ENCODE data around the gene RIMBP3B.
"Not testable (repeated sequence)": the region's sequence is repeated elsewhere in the genome, so short reads cannot be mapped to it uniquely, and the experiment has no call there.

RIMBP3B gene, protein sequence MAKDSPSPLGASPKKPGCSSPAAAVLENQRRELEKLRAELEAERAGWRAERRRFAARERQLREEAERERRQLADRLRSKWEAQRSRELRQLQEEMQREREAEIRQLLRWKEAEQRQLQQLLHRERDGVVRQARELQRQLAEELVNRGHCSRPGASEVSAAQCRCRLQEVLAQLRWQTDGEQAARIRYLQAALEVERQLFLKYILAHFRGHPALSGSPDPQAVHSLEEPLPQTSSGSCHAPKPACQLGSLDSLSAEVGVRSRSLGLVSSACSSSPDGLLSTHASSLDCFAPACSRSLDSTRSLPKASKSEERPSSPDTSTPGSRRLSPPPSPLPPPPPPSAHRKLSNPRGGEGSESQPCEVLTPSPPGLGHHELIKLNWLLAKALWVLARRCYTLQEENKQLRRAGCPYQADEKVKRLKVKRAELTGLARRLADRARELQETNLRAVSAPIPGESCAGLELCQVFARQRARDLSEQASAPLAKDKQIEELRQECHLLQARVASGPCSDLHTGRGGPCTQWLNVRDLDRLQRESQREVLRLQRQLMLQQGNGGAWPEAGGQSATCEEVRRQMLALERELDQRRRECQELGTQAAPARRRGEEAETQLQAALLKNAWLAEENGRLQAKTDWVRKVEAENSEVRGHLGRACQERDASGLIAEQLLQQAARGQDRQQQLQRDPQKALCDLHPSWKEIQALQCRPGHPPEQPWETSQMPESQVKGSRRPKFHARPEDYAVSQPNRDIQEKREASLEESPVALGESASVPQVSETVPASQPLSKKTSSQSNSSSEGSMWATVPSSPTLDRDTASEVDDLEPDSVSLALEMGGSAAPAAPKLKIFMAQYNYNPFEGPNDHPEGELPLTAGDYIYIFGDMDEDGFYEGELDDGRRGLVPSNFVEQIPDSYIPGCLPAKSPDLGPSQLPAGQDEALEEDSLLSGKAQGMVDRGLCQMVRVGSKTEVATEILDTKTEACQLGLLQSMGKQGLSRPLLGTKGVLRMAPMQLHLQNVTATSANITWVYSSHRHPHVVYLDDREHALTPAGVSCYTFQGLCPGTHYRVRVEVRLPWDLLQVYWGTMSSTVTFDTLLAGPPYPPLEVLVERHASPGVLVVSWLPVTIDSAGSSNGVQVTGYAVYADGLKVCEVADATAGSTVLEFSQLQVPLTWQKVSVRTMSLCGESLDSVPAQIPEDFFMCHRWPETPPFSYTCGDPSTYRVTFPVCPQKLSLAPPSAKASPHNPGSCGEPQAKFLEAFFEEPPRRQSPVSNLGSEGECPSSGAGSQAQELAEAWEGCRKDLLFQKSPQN (N-terminal part only)

DNA sequence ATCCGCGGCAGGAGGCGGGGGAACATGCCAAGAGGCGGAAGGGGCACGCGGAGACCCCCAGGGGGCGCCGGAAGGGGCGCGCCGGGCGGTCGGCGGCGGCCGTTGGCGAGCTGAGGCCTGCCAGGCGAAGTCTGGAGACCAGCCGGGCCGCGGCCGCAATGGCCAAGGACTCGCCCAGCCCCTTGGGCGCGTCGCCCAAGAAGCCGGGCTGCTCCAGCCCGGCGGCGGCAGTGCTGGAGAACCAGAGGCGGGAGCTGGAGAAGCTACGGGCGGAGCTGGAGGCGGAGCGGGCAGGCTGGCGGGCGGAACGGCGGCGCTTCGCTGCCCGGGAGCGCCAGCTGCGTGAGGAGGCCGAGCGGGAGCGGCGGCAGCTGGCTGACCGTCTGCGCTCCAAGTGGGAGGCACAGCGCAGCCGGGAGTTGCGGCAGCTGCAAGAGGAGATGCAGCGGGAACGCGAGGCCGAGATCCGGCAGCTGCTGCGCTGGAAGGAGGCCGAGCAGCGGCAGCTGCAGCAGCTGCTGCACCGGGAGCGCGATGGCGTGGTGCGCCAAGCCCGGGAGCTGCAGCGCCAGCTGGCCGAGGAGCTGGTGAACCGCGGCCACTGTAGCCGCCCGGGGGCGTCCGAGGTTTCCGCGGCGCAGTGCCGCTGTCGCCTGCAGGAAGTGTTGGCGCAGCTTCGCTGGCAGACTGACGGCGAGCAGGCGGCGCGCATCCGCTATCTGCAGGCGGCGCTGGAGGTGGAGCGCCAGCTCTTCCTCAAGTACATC lies at the start of gene RIMBP3B:
Gene RIMBP3B (plus strand): TSS at position 51 of the 767 bp plus-strand sequence. CDS start 108 bp downstream, at position 159.
- not testable (repeated sequence) for H3K4me3 Mint-ChIP-seq; H3K9me3 Mint-ChIP-seq (ENCODE audit: low read depth); H3K36me3 Mint-ChIP-seq; H3K27ac Mint-ChIP-seq; H3K4me1 Mint-ChIP-seq (ENCODE audit: low read depth); H3K27me3 Mint-ChIP-seq

DNA sequence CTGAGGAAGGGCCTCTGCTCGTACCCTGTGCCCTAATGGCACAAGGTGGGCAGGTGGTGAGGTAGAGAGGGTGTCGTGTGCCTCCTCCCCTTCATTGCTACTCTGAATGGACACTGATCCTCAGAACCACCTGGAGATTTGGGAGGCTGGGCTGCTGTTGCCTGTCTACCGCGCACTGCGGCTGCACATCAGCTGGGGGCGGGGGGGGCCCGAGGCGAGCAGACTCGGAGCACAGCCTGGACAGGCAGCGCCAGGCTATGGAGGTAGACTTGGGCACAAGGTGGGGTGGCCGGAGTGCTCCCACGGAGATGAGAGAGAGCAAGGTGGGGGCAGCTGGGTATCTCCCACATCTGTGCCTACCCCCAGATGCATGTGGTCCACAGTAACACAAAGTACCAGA lies 26.0 kb upstream of the RIMBP3B start:
- H3K9me3 Mint-ChIP-seq (ENCODE audit: low read depth); H3K4me3 Mint-ChIP-seq; H3K4me1 Mint-ChIP-seq (ENCODE audit: low read depth); H3K36me3 Mint-ChIP-seq; H3K27ac Mint-ChIP-seq; H3K27me3 Mint-ChIP-seq: not testable (repeated sequence)

DNA sequence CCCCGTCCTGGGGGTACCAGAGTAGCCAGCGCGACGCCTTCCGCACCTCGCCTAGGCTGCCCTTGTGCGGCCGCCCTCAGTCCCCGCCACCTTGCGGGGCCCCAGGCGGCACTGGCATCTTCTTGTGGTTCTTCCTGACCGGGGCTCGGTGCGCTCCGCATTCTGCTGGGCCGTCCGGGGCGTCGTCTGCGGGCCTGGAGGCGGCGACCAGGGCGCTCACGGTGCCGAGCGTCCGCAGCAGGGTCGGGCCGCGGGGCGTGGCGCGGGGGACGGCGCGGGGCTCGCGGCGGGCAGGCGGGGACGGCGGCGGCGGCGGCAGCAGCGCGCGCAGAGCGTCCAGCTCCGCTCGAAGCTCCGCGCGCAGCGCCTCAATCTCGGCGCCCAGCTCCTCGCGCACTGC lies 23.0 kb upstream of the RIMBP3B start:
- not testable (repeated sequence) for H3K27me3 Mint-ChIP-seq; H3K36me3 Mint-ChIP-seq; H3K27ac Mint-ChIP-seq; H3K4me1 Mint-ChIP-seq (ENCODE audit: low read depth); H3K4me3 Mint-ChIP-seq; H3K9me3 Mint-ChIP-seq (ENCODE audit: low read depth)

DNA sequence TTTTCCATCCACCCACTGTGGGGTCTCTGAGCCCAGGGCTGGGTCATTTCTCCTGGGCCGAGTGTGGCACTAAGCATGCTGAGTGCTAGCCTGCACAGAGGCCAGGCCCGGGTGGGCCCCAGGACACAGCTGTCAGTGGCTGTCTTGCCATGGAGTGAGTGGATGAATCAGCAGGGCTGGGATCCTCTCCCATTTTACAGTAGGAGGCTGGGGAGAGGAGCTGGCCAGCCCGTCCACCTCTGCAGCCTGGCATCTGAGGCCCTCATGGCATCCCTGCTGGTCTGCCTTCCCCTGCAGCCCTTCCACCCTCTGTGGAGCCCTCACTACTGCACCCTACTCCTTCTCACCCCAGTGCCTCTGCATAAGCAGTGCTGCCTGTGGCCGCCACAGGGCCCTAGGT lies 21.1 kb upstream of the RIMBP3B start:
- H3K9me3 Mint-ChIP-seq (ENCODE audit: low read depth); H3K4me1 Mint-ChIP-seq (ENCODE audit: low read depth); H3K27me3 Mint-ChIP-seq: not testable (repeated sequence)

DNA sequence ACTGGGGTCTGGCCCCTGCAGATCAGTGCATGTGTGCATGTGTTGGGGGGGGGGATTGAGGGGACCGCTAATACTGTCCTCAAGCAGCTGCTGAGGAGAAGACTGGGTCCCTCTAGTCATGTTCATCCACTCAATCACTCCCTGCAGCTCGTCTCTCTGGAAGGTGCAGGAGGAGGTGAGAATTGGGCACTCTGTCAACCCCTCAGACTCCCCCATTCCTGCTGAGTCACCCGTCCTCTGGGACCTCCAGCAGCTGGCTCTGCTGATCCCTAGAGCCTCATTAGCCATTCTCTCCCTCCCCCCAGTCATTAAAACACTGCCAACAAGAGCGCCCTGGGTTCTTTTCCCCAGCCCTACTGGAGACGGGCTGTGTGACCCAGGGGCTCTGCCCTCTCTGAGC lies 20.5 kb upstream of the RIMBP3B start:
- not testable (repeated sequence) for H3K36me3 Mint-ChIP-seq; H3K4me1 Mint-ChIP-seq (ENCODE audit: low read depth); H3K27ac Mint-ChIP-seq; H3K4me3 Mint-ChIP-seq; H3K9me3 Mint-ChIP-seq (ENCODE audit: low read depth); H3K27me3 Mint-ChIP-seq

More for the DNA sequence above, 21.1 kb upstream of the RIMBP3B start:
- not testable (repeated sequence) for H3K4me3 Mint-ChIP-seq, H3K27ac Mint-ChIP-seq, H3K36me3 Mint-ChIP-seq

DNA sequence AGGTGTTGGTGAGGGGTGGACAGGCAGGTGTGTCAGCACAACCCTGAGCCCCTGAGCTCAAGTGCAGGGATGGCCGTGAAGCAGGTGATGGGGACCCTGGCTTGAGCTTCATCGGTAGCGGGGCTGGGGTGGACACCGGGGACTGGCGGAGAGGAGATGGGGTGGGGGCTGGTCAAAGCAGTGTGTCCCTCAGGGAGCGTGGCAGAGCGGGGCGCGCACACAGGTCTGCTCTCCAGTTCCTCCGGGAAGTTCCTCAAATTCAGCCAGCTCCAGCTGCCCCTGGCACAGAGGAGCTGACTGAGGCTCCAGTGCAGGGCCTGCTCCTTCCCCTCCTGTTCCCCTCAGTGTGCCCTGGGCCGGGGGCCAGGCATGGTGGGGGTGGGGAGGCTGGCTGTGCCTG lies 19.7 kb upstream of the RIMBP3B start:
- H3K36me3 Mint-ChIP-seq; H3K4me3 Mint-ChIP-seq; H3K27ac Mint-ChIP-seq; H3K9me3 Mint-ChIP-seq (ENCODE audit: low read depth); H3K4me1 Mint-ChIP-seq (ENCODE audit: low read depth); H3K27me3 Mint-ChIP-seq: not testable (repeated sequence)

DNA sequence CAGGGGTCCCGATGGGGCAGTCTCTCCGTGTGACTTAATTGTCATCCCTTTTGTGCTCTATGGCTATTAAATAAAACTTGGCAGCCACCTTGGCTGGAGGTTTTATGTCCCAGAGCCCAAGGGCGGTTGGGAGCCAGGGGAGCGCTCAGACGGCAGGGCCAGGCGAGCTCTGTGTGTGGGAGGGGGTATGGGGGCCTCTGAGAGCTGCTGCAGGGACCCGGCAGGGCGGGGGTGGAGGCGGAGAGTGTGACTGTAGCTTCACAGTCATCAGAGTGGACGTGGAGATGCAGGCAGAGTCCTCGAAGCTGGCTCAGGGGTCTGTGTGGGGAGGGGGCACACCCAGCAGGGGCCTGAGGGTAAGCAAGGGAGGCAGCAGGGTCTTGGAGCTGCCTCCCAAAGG lies 19.2 kb upstream of the RIMBP3B start:
- not testable (repeated sequence) for H3K27me3 Mint-ChIP-seq; H3K9me3 Mint-ChIP-seq (ENCODE audit: low read depth); H3K4me1 Mint-ChIP-seq (ENCODE audit: low read depth); H3K36me3 Mint-ChIP-seq; H3K27ac Mint-ChIP-seq; H3K4me3 Mint-ChIP-seq

DNA sequence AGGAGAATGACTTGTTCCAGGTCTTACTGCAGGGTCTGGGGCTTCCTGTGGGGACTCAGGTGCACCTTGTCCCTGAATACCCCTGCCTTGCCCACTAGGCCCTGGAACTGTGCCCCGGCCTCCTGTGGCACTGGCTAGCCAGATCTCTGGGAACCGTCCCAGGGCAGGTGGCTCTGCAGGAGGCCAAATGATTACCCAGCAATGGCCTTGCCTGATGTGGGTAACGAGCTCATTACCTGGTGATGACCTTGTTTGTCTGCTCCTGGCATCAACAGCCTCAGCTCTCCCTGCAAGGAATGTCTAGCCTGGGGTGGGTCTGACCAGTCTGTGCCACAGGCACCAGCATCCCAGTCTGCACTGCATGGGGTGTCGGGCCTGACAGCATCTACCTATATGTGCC lies 18.2 kb upstream of the RIMBP3B start:
- not testable (repeated sequence) for H3K36me3 Mint-ChIP-seq; H3K9me3 Mint-ChIP-seq (ENCODE audit: low read depth); H3K4me1 Mint-ChIP-seq (ENCODE audit: low read depth); H3K27me3 Mint-ChIP-seq; H3K27ac Mint-ChIP-seq; H3K4me3 Mint-ChIP-seq

DNA sequence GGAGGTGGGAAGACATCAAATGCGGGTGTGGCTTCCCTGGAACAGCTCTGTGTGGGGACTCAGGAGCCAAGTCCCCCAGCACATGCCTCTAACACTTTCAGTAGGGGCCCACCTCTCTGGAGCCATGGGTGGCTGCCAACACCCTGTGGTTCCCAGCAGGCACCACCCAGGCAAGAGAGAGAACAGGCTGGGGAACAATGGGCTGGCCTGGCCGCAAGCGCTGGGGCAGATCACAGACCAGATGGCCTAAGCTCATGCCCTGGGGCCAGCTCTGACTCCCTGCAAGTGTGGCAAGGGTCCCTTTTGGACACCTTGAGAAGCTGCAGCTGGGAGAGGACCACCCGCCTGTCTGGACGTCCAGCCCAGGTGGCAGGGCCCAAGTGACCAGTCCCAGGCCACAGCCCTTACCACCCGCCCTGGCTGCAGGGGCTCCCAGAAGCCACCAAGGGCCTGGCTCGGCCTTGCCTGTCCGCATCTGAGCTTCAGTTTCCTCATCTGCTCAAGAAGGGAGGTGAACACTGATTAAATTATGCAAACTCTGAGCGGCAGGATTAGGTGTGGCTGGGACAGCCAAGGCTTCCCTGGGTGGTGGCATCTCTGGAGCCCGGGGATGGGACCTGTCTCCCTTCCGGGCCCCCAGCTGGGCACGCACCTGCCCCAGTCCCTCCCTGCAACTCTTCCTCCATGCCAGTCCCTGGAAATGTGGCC lies 14.8 kb upstream of the RIMBP3B start:
- H3K27ac Mint-ChIP-seq; H3K36me3 Mint-ChIP-seq; H3K27me3 Mint-ChIP-seq; H3K4me1 Mint-ChIP-seq (ENCODE audit: low read depth); H3K9me3 Mint-ChIP-seq (ENCODE audit: low read depth); H3K4me3 Mint-ChIP-seq: not testable (repeated sequence)

DNA sequence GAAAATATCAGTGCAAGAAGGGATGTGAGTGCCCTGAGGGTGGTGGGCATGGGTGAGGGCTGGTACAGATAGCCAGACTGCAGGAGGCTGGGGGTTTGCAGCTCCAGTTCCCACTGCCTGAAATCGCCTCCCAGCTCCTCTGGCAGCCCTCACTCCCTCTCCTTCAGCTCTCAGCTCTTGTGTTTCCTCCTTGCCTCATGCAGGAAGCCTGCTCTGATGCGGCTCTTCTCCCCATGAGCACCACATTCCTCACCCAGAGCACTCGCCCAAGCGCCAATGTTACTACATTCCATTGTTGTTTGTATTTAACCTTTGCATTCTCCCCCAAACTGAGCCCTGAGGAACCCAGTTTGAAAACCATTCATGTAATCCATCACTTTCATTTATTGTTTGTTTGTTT lies 7.7 kb upstream of the RIMBP3B start:
- H3K9me3 Mint-ChIP-seq (ENCODE audit: low read depth); H3K4me3 Mint-ChIP-seq; H3K4me1 Mint-ChIP-seq (ENCODE audit: low read depth); H3K27ac Mint-ChIP-seq; H3K36me3 Mint-ChIP-seq; H3K27me3 Mint-ChIP-seq: not testable (repeated sequence)

DNA sequence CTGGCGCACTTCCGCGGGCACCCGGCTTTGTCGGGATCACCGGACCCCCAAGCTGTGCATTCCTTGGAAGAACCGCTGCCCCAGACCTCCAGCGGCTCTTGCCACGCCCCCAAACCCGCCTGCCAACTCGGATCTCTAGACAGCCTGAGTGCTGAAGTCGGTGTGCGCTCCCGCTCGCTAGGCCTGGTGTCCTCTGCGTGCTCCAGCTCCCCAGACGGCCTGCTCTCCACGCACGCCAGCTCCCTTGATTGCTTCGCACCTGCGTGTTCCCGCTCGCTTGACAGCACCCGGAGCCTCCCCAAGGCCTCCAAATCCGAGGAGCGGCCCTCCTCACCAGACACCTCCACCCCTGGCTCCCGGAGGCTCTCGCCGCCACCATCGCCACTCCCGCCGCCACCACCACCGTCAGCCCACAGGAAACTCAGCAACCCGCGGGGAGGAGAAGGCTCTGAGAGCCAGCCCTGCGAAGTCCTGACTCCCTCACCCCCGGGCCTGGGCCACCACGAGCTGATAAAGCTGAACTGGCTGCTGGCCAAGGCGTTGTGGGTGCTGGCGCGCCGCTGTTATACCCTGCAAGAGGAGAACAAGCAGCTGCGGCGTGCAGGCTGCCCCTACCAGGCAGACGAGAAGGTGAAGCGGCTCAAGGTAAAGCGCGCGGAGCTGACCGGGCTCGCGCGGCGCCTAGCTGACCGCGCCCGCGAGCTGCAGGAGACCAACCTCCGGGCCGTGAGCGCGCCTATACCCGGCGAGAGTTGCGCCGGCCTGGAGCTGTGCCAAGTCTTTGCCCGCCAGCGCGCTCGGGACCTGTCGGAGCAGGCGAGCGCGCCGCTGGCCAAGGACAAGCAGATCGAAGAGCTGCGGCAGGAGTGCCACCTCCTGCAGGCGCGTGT lies 1.2 kb downstream of the RIMBP3B start:
- not testable (repeated sequence) for H3K4me3 Mint-ChIP-seq; H3K27ac Mint-ChIP-seq; H3K27me3 Mint-ChIP-seq; H3K36me3 Mint-ChIP-seq; H3K9me3 Mint-ChIP-seq (ENCODE audit: low read depth); H3K4me1 Mint-ChIP-seq (ENCODE audit: low read depth)

DNA sequence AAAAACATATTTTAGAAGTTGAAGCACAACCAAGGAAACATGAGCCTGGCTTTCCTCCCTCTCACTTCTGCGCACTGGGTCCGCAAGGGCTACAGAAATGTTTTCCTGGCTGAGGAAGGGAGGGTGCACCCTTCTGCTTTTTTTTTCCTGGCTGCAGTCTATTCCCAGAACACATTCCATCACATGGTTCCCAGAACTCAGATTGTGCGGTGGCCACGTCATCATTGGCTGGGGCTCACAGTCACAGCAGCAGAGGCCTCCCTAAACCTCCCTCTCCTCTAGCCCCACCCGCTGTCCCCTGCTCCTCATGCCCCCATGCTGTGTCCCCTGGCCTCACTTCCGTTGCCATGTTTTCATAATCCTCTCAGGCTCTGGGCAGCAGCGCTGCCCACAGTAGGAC lies 5.9 kb downstream of the RIMBP3B start:
- H3K27ac Mint-ChIP-seq; H3K4me1 Mint-ChIP-seq (ENCODE audit: low read depth); H3K4me3 Mint-ChIP-seq; H3K27me3 Mint-ChIP-seq; H3K9me3 Mint-ChIP-seq (ENCODE audit: low read depth); H3K36me3 Mint-ChIP-seq: not testable (repeated sequence)

DNA sequence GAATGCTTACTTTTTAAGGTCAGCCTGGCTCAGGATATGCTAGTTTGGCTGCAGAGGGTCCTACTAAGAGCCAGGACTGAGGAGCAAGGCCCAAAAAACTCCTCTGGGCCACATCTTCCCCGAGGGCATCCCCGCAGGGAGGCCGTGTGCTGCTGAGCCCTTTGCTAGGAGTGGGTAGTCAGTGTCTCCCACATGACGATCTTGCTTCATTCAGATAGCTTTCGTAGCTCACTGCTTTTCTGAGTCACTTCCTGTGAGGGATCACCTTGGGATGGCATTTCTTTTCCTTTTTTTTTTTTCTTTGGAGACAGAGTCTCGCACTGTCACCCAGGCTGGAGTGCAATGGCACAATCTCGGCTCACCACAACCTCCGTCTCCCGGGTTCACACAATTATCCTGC lies 6.5 kb downstream of the RIMBP3B start:
- not testable (repeated sequence) for H3K27me3 Mint-ChIP-seq; H3K4me1 Mint-ChIP-seq (ENCODE audit: low read depth); H3K27ac Mint-ChIP-seq; H3K36me3 Mint-ChIP-seq; H3K4me3 Mint-ChIP-seq; H3K9me3 Mint-ChIP-seq (ENCODE audit: low read depth)

Measured in activated naive CD8-positive, alpha-beta T cell (primary cell).